Islet of Langerhans (tissue), 1 donor: Measurements from ENCODE around the gene MYH16.
"Not testable (repeated sequence)": the region's sequence is repeated elsewhere in the genome, so short reads cannot be mapped to it uniquely, and the experiment has no call there.

Experiments used
- FAIRE-seq: peaks from one replicate; lab custom pipeline; 2011; peaks lifted over from hg19 to GRCh38; lab: Jason Lieb, UNC

MYH16 gene

DNA sequence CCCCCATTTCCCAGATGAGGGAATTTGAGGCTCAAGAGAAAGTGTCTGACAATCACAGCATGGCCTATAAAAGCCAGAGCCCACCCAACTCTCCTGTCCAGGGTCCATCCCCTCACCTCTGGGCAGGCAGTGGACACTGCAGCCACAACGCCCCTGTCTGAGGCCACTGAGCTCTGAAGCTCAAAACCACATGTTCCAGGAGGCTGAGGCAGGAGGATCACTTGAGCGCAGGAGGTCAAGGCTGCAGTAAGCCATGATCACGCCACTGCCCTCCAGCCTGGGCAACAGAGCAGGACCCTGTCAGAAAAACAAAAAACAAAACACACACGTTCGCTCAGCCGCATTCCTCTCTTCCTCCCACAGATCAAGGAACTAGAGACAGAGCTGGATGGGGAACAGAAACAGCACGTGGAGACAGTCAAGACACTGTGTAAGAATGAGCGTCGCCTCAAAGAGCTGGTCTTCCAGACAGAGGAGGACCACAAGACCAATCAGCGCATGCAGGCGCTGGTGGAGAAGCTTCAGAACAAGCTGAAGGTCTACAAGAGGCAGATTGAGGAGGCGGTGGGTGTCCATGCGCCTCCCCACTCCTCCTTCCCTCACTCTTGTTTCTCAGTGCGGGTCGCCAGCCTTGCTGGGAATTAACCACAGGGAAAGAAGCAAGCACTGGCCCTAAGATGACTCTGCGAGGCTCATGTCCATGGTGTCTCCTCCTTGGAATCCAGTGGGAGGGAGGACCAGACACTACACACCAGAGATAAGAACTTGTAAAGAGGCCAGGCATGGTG, 33.0 kb downstream of the MYH16 start:
- FAIRE-seq = no peak

DNA sequence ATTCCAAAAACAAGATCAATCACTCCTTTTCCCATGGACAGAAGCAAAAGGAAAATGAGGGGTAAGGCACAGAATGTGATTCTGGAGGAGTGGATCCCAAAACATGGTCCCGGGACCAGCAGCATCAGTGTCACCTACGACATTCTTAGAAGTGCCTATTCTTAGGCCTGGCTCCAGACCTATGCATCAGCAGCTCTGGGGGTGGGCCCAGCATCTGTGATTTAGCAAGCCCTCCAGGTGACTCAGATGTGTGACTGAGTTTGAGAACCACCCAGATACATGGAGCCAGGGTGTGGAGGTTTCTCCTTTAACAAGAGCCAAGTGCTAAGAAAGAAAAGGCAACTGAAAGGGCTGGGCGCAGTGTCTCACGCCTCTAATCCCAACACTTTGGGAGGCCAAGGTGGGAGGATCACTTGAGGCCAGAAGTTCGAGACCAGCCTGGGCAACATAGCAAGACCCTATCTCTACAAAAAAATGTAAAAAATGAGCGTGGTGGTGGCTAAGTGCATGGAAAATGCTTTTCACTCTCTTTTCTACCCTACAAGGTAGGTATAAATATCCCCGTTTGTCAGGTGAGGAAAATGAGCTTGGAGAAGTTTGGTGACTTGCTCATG, 35.9 kb downstream of the MYH16 start:
- no peak for FAIRE-seq

DNA sequence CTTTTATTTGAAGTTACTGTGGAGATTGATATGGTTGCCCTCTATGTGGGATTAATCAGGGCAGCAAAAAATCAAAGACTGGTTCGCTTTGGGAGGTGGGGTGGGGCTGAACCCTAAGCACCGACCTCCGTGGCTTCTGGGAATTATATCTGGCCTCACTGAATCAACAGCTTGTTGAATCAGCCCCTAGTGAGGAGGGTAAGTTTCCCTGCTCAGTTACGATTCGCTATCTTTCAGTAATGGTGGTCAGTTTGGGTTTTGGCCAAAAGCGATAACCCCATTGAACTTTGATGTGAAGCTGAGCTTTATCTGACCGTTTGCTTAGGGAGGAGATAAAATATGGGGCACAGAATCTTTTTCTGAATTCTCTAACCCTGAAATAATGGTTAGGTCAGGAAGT, 36.5 kb downstream of the MYH16 start:
- FAIRE-seq = no peak

DNA sequence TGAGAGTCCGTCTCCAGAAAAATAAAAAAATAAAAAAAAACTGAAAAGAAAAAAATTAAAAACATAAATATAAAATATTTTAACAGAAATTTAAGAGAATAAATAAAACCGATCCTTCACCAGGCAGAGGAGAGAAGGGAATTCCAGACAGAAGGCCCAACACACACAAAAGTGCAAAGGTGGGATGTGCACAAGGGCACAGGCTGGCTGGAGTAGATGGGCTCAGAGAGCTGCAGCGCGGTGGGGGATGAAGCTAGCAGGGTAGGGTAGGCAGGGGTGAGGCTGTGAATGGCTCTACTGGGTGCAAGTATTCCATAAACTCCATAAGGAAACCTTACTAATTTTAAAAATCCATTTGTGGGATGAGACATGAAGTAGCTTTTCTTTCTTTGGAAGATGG, 37.4 kb downstream of the MYH16 start:
- FAIRE-seq = no peak

DNA sequence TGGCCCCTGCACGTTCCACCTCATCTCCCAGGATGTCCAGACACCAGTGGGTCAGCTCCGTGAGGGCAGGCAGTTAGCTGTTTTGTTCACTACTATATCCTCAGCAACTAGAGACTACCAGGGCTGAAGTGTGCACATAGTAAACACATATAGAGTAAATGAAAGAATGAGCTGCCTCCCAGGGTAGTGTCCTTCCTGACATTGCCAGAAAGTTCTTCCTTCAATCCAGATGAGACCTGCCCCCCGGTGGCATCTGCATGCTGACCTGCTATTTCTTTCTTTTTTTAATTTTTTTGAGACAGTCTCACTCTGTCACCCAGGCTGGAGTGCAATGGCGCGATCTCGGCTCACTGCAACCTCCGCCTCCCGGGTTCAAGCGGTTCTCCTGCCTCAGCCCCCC, 39.1 kb downstream of the MYH16 start:
- FAIRE-seq = no peak

DNA sequence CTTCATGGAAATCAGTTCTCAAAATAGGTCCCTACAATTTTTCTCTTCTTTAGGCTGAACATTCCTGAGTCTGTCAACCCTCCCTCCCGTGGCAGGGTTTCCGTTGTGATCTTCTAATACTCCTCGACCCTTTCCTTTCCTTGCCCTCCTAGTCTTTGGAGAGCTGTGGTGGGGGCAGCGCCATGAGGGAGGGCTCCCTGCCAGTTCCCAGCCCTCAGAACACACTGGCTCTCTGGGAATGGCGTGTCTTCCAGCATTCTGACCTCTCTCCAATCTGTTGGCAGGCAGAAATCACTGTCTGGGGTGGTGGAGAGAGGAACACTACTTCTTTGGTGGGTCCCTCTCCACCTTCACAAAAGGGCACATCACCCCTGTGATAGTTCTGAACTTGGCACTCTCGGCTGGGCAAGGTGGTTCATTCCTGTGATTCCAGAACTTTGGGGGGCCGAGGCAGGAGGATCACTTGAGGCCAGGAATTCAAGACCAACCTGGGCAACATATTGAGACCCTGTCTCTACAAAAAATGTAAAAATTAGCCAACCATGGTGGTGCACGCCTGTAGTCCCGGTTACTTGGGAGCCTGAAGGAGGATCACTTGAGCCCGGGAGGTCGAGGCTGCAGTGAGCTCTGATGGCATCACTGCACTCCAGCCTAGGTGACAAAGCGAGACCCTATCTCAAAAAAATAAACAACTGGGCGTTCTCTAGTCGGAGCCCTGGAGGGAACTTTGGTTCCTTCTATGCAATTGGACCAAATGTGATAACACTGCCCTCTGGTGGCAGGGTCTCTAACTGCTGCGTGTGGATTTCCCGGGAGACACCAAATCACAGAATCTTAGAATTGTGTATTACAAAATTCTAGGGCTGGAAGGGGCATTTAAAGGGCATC, 39.9 kb downstream of the MYH16 start:
- FAIRE-seq = no peak

DNA sequence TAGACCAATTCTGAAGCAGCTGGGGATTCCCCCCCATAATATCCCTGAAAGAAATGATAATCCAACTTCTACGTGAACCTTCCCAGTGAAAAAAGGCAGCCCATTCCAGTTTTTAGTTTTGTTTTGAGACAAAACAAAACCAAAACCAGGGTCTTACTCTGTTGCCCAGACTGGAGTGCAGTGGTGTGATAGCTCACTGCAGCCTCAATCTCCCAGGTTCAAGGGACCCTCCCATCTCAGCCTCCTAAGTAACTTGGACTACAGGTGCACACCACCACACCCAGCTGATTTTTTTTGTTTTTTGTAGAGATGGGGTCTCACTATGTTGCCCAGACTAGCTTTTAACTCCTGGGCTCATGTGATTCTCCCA, 40.5 kb downstream of the MYH16 start:
- no peak for FAIRE-seq

DNA sequence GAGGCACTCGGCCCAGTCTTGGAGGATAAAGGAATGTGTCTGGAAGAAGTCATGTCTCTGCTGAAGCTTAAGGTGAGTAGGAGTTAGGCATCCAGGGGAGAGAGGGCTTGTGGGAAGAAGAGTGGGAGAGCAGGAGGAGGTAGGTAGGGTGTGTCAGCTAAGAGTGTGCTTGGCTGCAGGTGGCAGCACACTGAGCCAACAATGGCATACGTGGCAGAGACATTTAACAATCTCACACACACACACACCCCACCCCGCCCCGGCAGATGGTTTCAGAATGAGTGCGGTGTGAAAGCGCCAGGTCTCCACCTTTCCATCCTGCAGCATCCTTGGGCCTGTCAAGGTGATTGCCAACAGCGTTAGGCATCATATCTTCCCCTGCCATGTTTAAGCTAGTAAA, 41.9 kb downstream of the MYH16 start:
- no peak for FAIRE-seq

DNA sequence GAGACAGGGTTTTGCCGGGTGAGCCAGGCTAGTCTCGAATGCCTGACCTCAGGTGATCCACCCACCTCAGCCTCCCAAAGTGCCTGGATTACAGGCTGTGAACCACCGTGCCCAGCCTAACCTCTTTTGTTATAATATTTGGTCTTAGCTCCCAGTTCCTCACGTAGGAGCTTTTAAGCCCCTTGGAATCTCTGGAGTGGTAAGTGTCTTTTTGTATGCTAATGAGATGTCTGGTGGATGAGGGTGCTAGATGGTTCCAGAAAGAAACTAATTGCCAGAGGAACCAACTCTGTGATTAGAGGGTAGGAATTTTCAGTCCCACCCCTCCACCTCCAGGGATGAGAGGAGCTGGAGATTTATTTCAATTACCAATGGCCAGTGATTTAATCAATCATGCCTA, 47.7 kb downstream of the MYH16 start:
- FAIRE-seq = no peak

DNA sequence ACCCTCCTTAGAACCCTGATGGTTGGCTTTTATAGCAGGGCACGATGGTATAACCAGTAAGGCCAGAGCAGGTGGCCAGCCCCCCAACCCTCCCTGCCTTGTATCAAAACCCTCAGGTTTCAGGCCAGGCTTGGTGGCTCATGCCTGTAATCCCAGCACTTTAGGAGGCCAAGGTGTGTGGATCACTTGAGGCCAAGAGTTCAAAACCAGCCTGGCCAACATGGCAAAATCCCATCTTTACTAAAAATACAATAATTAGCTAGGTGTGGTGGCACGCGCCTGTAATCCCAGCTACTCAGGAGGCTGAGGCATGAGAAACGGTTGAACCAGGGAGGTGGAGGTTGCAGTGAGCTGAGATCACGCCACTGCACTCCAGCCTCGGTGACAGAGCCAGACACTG, 50.0 kb downstream of the MYH16 start:
- FAIRE-seq = not testable (repeated sequence)

DNA sequence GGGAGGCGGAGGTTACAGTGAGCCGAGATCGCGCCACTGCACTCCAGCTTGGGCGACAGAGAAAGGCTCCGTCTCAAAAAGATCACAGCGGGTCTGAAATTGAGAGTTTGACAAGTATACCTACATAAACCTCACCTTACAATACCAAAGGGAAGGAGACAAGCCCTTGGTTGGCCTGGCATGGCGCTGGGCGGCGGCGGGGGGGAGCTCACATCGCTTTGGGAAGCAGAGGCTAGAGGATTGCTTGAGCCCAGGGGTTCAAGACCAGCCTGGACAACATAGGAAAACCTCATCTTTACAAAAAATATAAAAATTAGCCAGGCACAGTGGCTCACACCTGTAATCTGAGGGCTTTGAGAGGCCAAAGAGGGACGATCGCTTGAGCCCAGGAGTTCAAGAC, 51.9 kb downstream of the MYH16 start:
- FAIRE-seq = no peak

DNA sequence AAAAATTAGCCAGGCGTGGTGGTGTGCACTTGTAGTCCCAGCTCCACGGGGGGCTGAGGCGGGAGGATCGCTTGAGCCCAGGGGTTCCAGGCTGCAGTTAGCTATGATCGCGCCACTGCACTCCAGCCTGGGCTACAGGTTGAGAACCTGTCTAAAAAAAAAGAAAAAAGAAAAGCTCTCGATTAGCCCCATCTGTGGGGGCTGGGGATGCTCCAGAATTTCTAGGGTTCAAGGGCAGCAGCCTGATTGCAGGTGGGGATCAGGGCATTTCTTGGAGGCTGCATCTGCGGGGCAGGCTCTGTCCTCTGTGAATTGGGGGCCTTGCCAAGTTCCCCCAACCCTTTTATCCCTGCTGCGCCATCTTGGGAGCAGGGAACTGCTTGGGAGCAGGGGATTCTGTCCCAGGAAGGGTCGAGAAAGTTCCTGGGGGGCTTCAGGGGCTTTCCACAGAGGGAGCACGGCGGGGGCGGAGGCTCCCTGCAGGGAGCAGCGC, 52.4 kb downstream of the MYH16 start:
- no peak for FAIRE-seq

DNA sequence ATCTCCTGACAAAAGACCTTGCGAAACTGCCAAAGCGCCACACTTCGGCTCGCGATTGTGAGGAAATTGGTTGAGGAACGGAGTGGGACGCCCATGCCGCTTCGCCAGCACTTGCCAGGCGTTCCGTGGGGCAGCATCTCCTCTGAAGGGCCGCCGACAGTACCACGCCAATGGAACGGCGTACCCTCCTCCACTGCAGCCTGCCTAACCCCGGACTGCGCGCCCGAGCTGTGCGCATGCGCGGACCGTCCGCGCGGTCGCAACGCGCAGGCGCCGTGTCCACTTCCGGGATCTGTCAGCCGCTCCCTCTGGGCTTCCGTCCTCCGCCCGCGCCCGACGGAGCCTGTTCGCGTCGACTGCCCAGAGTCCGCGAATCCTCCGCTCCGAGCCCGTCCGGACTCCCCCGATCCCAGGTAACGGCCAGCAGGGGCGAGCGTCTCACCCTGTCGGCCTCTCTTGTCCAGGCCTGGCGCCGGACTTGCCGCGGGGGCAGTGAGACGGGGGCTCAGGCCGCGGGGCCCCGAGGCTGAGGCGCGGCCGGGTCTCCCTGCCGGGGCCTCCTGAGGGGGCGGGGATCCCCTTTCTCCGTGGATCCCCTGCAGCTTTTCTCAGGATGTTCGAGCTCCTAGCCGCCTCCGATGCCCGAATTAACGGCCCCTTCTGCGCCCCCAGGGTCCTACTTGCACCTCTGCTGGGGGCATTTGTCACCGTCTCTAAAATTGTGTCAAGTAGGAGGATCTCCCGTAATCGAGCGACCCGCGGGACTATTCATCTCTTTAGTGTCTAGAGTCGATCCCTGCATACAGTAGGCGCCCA, 53.2 kb downstream of the MYH16 start, which contains the start of gene ARPC1A:
Gene ARPC1A (plus strand): TSS at position 307 of the 816 bp plus-strand sequence. CDS start 7,456 bp downstream, outside the sequence.
- no peak for FAIRE-seq

DNA sequence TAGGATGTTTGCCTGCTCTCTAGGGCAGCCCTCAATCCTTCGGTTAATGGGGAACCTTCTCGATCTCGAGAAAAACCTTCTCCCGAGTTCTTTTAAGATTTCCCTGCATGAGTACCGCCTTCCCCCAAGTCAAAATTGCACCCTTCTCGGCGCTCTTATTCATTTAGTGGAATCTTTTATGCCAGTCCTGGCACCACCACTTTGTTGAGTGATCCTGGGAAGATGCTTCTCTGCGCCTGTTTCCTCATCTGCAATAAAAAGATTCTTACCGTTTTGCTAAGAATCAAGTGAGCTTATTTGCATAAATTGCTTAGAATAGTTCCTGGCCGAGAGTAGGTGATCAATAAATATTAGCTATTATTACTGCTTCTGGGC, 53.8 kb downstream of the MYH16 start:
- FAIRE-seq = no peak

DNA sequence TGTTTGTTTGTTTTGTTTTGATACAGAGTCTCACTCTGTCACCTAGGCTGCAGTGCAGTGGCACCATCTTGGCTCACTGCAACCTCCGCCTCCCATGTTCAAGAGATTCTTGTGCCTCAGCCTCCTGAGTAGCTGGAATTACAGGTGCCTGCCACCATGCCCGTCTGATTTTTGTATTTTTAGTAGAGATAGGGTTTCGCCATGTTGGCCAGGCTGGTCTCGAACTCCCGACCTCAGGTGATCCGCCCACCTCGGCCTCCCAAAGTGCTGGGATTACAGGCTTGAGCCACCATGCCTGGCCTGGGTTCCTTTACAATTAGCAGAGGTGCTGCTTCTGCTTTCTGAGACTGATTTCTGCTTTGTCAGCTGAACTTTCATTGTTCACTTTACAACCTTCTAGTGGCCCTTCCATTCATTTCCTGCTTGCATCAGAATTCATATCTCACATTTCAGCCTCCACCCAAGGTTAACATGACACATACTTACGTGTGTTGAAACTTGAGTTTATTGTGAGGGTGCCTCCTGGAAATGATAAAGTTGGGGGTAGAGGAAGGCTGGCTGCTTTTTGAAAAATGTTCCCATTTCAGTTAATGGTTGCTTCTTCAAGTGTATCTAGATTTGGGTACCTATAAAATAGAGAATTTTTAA, 57.8 kb downstream of the MYH16 start:
- not testable (repeated sequence) for FAIRE-seq

DNA sequence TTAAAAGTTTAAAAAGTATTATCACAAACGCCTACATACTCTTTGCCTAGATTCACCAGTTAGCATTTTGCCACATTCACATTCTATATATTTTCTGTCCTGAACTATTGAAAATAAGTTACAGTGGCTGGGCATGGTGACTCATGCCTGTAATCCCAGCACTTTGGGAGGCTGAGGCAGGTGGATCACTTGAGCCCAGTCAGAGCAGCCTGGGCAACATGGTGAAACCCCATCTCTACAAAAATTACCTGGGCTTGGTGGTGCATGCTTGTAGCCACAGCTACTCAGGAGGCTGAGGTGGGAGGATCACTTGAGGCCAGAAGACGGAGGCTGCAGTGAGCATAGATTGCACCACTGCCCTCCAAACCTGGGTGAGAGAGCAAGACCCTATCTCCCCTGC, 58.4 kb downstream of the MYH16 start:
- FAIRE-seq = no peak

DNA sequence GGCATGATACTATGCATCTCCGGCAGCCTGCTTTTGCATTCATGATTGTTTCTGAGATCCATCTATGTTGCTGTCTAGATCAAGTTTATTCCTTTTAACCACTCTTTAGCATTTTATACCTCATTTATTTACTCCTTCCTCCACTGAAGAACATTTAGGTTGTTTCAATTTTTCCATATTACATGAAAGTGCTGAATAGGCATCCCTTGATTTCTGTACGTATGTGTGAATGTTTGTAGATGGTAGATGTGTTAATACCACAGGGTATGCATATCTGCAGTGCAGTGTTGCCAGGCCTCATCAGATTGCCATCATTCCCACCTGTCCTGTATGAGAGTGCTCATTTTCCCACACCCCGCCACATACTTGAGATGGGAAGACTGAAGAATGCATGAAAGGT, 67.0 kb downstream of the MYH16 start:
- FAIRE-seq = no peak

DNA sequence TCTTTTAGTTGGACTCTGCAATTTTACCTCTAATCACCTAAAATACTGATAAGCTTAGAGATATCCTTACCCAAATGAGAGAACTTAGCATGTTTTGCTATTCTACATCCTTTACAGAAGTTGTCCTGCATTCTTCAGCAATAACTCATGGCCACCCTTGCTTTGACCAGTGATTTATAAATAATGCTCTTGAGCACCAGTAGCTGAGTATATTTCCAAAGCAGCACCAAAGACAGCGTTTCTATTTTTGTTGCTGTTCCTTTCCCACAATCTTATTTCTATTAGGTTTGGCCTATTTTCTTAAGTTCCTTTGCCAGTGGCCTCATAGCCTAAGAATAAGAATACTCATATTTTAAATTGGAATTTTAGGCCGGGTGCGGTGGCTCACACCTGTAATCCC, 68.0 kb downstream of the MYH16 start:
- no peak for FAIRE-seq

DNA sequence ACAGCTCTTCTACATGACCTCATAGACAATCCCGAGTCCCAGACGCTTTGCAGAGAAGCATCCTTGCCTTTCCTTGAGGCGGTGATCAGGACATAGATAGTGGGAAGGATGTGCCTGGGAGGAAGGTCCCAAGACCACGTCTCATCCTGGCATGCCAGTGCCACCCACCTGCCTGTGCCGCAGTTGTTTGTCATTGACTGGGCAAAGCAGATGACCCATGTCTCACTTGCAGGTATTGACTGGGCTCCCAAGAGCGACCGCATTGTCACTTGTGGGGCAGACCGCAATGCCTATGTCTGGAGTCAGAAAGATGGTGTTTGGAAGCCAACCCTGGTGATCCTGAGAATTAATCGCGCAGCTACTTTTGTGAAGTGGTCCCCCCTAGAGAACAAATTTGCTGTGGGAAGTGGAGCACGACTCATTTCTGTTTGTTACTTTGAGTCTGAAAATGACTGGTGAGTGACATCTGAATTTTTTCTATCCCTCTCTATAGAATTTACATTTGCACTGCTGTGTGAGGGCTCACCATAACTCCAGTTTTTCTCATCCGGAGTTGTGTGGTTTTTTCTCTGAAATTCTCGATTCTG, 71.5 kb downstream of the MYH16 start:
- FAIRE-seq = no peak

DNA sequence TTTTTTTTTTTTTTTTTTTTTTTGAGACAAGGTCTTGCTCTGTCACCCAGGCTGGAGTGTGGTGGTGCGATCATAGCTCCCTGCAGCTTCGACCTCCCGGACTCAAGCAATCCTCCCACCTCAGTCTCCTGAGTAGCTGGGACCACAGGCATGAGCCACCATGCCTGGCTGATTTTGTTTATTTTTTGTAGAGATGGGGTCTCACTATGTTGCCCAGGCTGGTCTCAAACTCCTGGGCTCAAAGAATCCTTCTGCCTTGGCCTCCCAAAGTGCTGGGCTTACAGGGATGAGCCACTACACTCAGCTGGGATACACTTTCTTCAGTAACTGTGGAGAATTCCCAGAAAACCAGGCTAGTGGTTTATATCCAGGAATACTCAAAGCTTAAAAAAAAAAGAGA, 78.0 kb downstream of the MYH16 start:
- FAIRE-seq = not testable (repeated sequence)

DNA sequence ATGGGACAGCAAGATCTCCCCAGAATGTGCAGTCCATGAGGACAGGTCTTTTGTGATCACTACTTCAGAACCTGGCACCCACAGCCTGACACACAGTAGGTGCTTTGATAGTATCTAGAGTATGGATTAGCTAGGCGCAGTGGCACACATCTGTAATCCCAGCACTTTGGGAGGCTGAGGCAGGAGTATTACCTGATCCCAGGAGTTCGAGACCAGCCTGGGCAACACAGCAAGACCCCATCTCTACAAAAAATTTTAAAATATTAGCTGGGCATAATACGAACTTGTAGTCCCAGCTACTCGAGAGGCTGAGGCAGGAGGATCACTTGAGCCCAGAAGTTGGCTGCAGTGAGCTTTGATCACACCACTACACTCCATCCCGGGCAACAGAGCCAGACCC, 79.6 kb downstream of the MYH16 start:
- no peak for FAIRE-seq
